ENCODE measurements around the gene DESI2.

- TF ChIP-seq CTCF (IDR thresholded peaks at IDR 0.05) = no peak
- no peak for TF ChIP-seq POLR2A (IDR thresholded peaks at IDR 0.05)
Observed at GRCh38 chr1:244731651-244732050, 78.7 kb downstream of the DESI2 start.

Data from prostate gland (tissue), 2 donors.